Adipocyte (in vitro differentiated cells): ENCODE data around the gene SLC1A7.

Experiments used
- DNase-seq: peaks from one replicate; pipeline ENCODE4 v3.0.0-alpha.2; 2015; ENCODE audit warnings: low read depth
- H3K27me3 ChIP-seq: replicated peaks from 2 replicates; pipeline ENCODE4 v1.7.0; 2013; ENCODE audit warnings: mild to moderate bottlenecking, low read length, moderate library complexity; ENCODE audit not compliant: control insufficient read depth, insufficient read depth
- H3K36me3 ChIP-seq: 2 replicates; pipeline ENCODE4 v1.7.0; 2013; ENCODE audit warnings: low read length, mild to moderate bottlenecking, moderate library complexity; ENCODE audit not compliant: control insufficient read depth, insufficient read depth, severe bottlenecking
- H3K4me1 ChIP-seq: 2 replicates; pipeline ENCODE4 v1.7.0; 2013; ENCODE audit warnings: mild to moderate bottlenecking, low read length, moderate library complexity; ENCODE audit not compliant: control insufficient read depth, insufficient read depth
- H3K4me3 ChIP-seq: 2 replicates; pipeline ENCODE4 v1.7.0; 2013; ENCODE audit warnings: mild to moderate bottlenecking, low read length, moderate library complexity
- H3K9ac ChIP-seq: 2 replicates; pipeline ENCODE4 v1.7.0; 2013; ENCODE audit warnings: mild to moderate bottlenecking, low read length, moderate library complexity
- H3K9me3 ChIP-seq: 2 replicates; pipeline ENCODE4 v1.7.0; 2013; ENCODE audit warnings: mild to moderate bottlenecking, low read length, moderate library complexity; ENCODE audit not compliant: control insufficient read depth

The SLC1A7 gene

DNA sequence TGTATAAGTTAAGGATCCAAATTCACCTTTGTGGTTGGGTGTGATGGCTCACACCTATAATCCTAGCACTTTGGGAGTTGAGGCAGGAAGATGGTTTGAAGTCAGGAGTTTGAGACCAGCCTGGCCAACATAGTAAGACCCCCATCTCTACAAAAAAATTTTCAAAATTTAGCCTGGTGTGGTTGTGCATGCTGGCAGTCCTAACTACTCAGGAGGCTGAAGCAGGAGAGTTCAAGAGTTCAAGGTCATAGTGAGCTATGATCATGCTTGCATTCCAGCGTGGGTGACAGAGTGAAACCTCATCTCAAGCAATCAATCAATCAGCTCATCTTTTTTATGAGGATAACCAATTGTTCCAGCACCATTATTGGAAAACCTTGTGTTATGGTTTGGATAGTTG lies 16.5 kb upstream of the SLC1A7 start:
- no peaks in the 10 kb centered on the region for H3K27me3 ChIP-seq
- no peaks in the 10 kb centered on the region for H3K9me3 ChIP-seq
- DNase-seq, result no peak

GRCh38 chr1:53156783-53157182 lies 14.3 kb upstream of the SLC1A7 start:
- no peak for DNase-seq
- Histone ChIP-seq H3K4me1 (no peaks in the 10 kb centered on the region), H3K27me3 (no peaks in the 10 kb centered on the region), H3K4me3 (no peak overlapping the region), H3K9ac (no peak overlapping the region), H3K9me3 (no peaks in the 10 kb centered on the region), H3K36me3 (no peaks in the 10 kb centered on the region)

More for the DNA sequence above, 16.5 kb upstream of the SLC1A7 start:
- peaks cover 6% of the 10 kb centered on the region for H3K4me1 ChIP-seq
- H3K36me3 ChIP-seq, result no peaks in the 10 kb centered on the region
- H3K4me3 ChIP-seq, result no peak overlapping the region
- H3K9ac ChIP-seq, result no peak overlapping the region

DNA sequence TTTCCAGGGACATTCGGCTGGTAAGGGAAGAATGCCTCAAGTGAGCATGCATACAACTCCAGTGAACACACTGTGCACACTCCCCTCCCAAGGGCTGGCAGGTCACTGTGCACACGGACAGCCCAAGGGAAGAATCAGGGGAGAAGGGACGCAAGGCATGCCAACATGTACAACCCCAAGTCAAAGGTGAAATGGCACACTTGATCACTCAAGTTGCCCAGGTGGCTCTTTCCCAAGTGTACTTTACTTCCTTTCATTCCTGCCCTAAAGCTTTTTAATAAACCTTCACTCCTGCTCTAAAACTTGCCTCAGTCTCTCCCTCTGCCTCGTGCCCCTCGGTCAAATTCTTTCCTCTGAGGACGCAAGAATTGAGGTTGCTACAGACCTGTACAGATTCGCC lies 13.5 kb upstream of the SLC1A7 start:
- H3K4me1 ChIP-seq, result no peaks in the 10 kb centered on the region
- no peak overlapping the region for H3K9ac ChIP-seq
- H3K9me3 ChIP-seq, result no peaks in the 10 kb centered on the region
- DNase-seq, result no peak
- no peaks in the 10 kb centered on the region for H3K36me3 ChIP-seq
- no peak overlapping the region for H3K4me3 ChIP-seq
- no peaks in the 10 kb centered on the region for H3K27me3 ChIP-seq

DNA sequence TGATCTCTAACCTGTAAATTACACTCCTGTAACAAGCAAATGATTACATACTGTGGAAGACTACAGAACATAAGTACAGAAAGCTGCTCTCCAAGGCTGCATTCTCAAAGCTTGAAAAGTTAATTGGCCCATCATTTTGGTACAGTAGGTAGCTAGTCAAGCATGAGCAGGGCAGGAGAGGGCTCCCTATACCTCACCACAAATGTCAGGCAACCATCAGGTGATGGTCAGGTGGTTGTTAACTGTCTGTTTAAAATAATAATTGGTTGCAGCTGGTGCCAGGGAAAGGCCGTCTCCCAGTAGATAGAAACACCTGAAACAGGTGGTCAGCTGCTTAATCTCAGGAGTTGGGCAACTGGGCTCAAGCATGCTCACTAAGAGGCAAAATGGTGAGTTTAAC lies 13.1 kb upstream of the SLC1A7 start:
- Histone ChIP-seq H3K27me3 (no peaks in the 10 kb centered on the region), H3K36me3 (no peaks in the 10 kb centered on the region), H3K4me1 (no peaks in the 10 kb centered on the region), H3K4me3 (no peak overlapping the region), H3K9ac (no peak overlapping the region), H3K9me3 (no peaks in the 10 kb centered on the region)
- no peak for DNase-seq

- Histone ChIP-seq H3K27me3 (no peaks in the 10 kb centered on the region), H3K4me3 (no peak overlapping the region), H3K9ac (no peak overlapping the region), H3K9me3 (no peaks in the 10 kb centered on the region), H3K36me3 (no peaks in the 10 kb centered on the region), H3K4me1 (no peaks in the 10 kb centered on the region)
- no peak for DNase-seq
Observed at GRCh38 chr1:53154859-53155438, 12.5 kb upstream of the SLC1A7 start.

DNA sequence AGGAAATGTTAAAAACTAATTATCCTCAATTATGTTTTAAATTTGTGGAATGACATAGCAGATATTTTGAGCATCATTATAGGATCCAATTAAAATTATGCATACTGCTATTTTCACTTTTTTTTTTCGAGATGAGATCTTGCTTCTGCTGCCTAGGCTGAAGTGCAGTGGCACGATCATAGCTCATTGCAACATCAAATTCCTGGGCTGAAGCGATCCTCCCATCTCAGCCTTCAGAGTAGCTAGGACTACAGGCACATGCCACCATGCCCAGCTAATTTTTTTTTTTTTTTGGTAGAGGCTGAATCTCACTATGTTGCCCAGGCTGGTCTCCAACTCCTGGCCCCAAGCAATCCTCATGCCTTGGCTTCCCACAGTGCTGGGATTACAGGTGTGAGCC lies 11.3 kb upstream of the SLC1A7 start:
- no peaks in the 10 kb centered on the region for H3K4me1 ChIP-seq
- H3K36me3 ChIP-seq, result no peaks in the 10 kb centered on the region
- no peaks in the 10 kb centered on the region for H3K27me3 ChIP-seq
- no peaks in the 10 kb centered on the region for H3K9me3 ChIP-seq
- no peak overlapping the region for H3K9ac ChIP-seq
- DNase-seq, result peak; percentile 20
- no peak overlapping the region for H3K4me3 ChIP-seq

DNA sequence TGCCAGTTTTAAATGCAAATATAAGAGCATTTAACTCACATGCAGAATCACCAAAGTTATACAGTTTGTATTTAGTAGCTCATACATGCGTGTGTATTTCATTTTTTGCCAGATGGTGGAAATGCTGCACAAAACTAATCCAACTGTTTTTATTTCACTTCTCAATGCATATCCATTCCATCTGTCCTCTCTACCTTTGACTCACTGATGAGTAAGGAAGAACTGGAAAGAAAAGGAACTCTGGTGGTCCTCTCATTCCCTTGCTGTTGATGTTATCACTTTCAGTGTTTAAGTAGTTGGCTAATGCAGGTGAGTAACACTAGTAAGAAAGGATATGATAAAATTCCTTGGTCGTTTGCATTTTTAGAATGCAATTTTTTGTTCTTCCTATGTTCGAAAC lies 5.7 kb upstream of the SLC1A7 start:
- Histone ChIP-seq H3K4me3 (no peak overlapping the region), H3K27me3 (no peaks in the 10 kb centered on the region), H3K9me3 (no peaks in the 10 kb centered on the region), H3K9ac (no peak overlapping the region), H3K4me1 (peaks cover 21% of the 10 kb centered on the region), H3K36me3 (no peaks in the 10 kb centered on the region)
- DNase-seq, result no peak

DNA sequence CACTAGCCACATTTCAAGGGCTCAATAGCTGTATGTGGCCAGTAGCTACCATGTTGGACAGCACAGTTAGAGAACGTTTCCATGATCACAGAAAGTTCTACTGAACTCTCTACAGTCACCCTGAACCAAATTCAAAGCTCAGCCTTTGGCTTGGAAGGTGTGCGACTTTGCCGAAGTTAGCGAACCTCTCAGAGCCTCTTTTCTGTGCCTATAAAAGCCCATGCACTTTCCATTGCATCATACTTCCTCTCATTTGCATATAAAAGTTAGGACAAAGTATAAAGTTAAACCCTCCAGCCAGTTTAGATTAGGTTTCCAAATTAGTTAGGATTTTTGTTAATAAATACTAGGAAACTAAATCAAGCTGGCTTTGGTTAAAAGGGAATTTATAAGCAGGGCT lies 4.7 kb upstream of the SLC1A7 start:
- DNase-seq, result peak; percentile 15
- no peaks in the 10 kb centered on the region for H3K27me3 ChIP-seq
- H3K9me3 ChIP-seq, result no peaks in the 10 kb centered on the region
- no peak overlapping the region for H3K9ac ChIP-seq
- H3K4me1 ChIP-seq, result peaks cover 21% of the 10 kb centered on the region
- H3K4me3 ChIP-seq, result no peak overlapping the region
- H3K36me3 ChIP-seq, result no peaks in the 10 kb centered on the region

- Histone ChIP-seq H3K36me3 (no peaks in the 10 kb centered on the region), H3K4me1 (peaks cover 21% of the 10 kb centered on the region), H3K27me3 (no peaks in the 10 kb centered on the region), H3K9ac (peak overlapping the region; percentile 75), H3K4me3 (no peak overlapping the region), H3K9me3 (no peaks in the 10 kb centered on the region)
- DNase-seq, result peak; percentile 96
Observed at GRCh38 chr1:53145942-53146708, 3.7 kb upstream of the SLC1A7 start.

GRCh38 chr1:53145619-53145941 lies 3.1 kb upstream of the SLC1A7 start:
- no peaks in the 10 kb centered on the region for H3K27me3 ChIP-seq
- H3K9me3 ChIP-seq, result no peaks in the 10 kb centered on the region
- no peaks in the 10 kb centered on the region for H3K36me3 ChIP-seq
- no peak overlapping the region for H3K9ac ChIP-seq
- DNase-seq, result no peak
- H3K4me3 ChIP-seq, result no peak overlapping the region
- peaks cover 22% of the 10 kb centered on the region for H3K4me1 ChIP-seq

DNA sequence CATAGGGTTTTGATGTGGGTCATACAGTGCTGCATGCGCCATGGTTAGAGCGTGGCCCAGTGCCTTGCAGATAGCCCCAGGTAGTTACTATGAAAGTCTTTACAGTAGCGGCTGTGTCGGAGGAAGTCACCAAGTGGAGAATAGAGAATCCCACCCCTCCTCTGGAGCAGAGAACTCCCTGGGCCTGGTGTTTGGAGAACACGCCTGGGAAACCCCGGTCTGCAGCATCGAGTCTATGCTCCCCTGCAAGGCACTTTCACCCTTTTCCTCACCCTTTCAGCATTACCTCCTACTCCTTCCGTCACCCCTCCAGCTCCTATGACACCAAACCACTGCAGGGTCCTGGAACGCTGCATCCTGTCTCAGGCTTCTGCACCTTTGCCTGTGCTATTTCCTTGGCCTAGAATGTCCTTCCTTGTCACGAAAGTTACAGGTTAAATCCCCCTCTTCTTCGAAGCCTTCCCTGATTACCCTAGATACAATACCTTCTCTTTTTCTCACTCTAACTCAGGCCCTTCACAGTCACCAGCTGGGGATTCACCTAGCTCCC lies 2.7 kb upstream of the SLC1A7 start:
- no peaks in the 10 kb centered on the region for H3K27me3 ChIP-seq
- peaks cover 27% of the 10 kb centered on the region for H3K4me1 ChIP-seq
- H3K9ac ChIP-seq, result no peak overlapping the region
- H3K9me3 ChIP-seq, result no peaks in the 10 kb centered on the region
- no peak for DNase-seq
- no peak overlapping the region for H3K4me3 ChIP-seq
- H3K36me3 ChIP-seq, result no peaks in the 10 kb centered on the region
